Psoas muscle (tissue), 8 donors: ENCODE measurements around the gene CD5L. TPM values are rescaled to one million over a fixed set of nuclear protein-coding genes. Genes with fewer than 3 reads are reported as not detected.

Source experiments
- ATAC-seq, 4 donors: fragments of 200-7000 bp; cut with Tn5 transposase; one replicate each; pipeline ENCODE4 v1.9.1; 2020; ENCODE audit warnings: moderate library complexity in 3 of 4, mild to moderate bottlenecking in 2 of 4
- DNase-seq, 2 donors: peaks; one replicate each; pipeline ENCODE4 v3.0.0-alpha.2; 2020
- H3K27ac ChIP-seq: fragments of 200-600 bp; one replicate; pipeline ENCODE4 v1.8.0; 2022
- H3K27me3 ChIP-seq, 3 donors: fragments of 200-600 bp in 1 of 3; one replicate each; pipeline versions ENCODE4 v1.6.1 to v1.8.0; 2013 to 2022; ENCODE audit warnings: low read length in 2 of 3, mild to moderate bottlenecking in 2 of 3, moderate library complexity in 1 of 3; ENCODE audit not compliant: insufficient read depth in 3 of 3
- H3K36me3 ChIP-seq, 2 donors: fragments of 200-600 bp in 1 of 2; one replicate each; pipeline versions ENCODE4 v1.6.1 to v1.8.0; 2013 to 2022; ENCODE audit warnings: low read depth in 1 of 2, mild to moderate bottlenecking in 1 of 2, moderate library complexity in 1 of 2; ENCODE audit not compliant: insufficient read depth in 1 of 2
- H3K4me1 ChIP-seq: fragments of 200-600 bp; one replicate; pipeline ENCODE4 v1.8.0; 2022
- H3K4me3 ChIP-seq: fragments of 200-600 bp; one replicate; pipeline ENCODE4 v1.8.0; 2022; ENCODE audit warnings: mild to moderate bottlenecking
- H3K9me3 ChIP-seq: fragments of 200-600 bp; one replicate; pipeline ENCODE4 v1.8.0; 2022
- CTCF ChIP-seq: fragments of 200-600 bp; IDR thresholded peaks from one replicate; pipeline ENCODE4 v1.8.0; 2022; ENCODE audit warnings: antibody characterized with exemption
- WGBS, 3 donors: extraction: QIAGEN DNeasy Blood & Tissue Kit; methylation state at CpG; one replicate each; pipeline versions ENCODE4 v1.1.6 to v1.1.7; 2013; 5-methylcytosine and 5-hydroxymethylcytosine counted together
- intact Hi-C, 2 donors: fragments of 100-400 bp; cut with DNase I; formaldehyde crosslinking; loops; one replicate each; pipeline versions ENCODE4 v1.11.0 to v1.14.2; 2022
- polyA plus RNA-seq, 3 donors: library from polyadenylated mRNA; stranded (reverse); fragments of 200-250 nt; gene quantifications; one replicate each; pipeline ENCODE4 v1.2.3, GENCODE V29; 2013
- total RNA-seq, 4 donors: library from RNA; stranded (reverse); fragmentation: NEBNext Ultra II Directional in 2 of 4; extraction: Animal tissue kit (Norgen Biotek cat#: 25700) in 2 of 4; gene quantifications; one replicate each; pipeline versions ENCODE4 v1.2.1 to v1.2.4, GENCODE V29; 2021 to 2023
- donor health status: healthy with polysubstance abuse.
- donor health status: DM: no; HTN: no; CAD: no; lungs with moderate emphysema.
- donor health status: Bipolar disorder and iron deficiency.
- donor health status: healthy.
- donor health status: DM: yes; HTN: yes; CAD: no.
- donor health status: DM: no; HTN: no; CAD: no.
- donor health status: DM: no; HTN: no; CAD: no.
- donor health status: DM: yes; HTN: yes; CAD: no.

The CD5L gene
- total and polyA plus RNA-seq, 7 donors: 0.09 to 1.1 (median 0.20) TPM; not detected in 4

- Histone ChIP-seq H3K27me3 (no peaks in the 10 kb centered on the region), H3K9me3 (no peaks in the 10 kb centered on the region), H3K36me3 (no peaks in the 10 kb centered on the region), H3K27ac (no peak overlapping the region), H3K4me3 (no peak overlapping the region), H3K4me1 (no peaks in the 10 kb centered on the region)
- ATAC-seq (no peak), DNase-seq (no peak)
- no peak for TF ChIP-seq CTCF
- intact Hi-C loops: no loop called here
Measured at GRCh38 chr1:157829210-157829609, 12.4 kb downstream of the CD5L start.

- WGBS, 3 donors: 65 to 79% (median 68%) methylated on average over 2 of the region's 2 CpGs
- Histone ChIP-seq H3K27ac (no peak overlapping the region), H3K9me3 (no peaks in the 10 kb centered on the region), H3K4me3 (no peak overlapping the region), H3K4me1 (no peaks in the 10 kb centered on the region), H3K27me3 (peaks cover 0 to 3% (median 0%) of the 10 kb centered on the region in 3 donors), H3K36me3 (no peaks in the 10 kb centered on the region)
- TF ChIP-seq CTCF: no peak
- DNase-seq (no peak), ATAC-seq (no peak)
- intact Hi-C loops: loop anchor here in 1 of 2 donors (5.0 kb wide), 1 partner anchor 143 kb away; no protein-coding TSS in a partner anchor
Measured at GRCh38 chr1:157820299-157820698, 21.3 kb downstream of the CD5L start.

GRCh38 chr1:157819896-157820295 is 21.7 kb downstream of the CD5L start, which contains the start of gene FCRL1:
TSS of gene FCRL1 (minus strand) at chr1:157820120. CDS start at chr1:157820037, 83 bp downstream.
- H3K36me3 ChIP-seq: no peaks in the 10 kb centered on the region
- DNase-seq (no peak), ATAC-seq (no peak)
- TF ChIP-seq CTCF: no peak
- H3K27ac ChIP-seq: no peak within 1 kb of the TSS
- H3K9me3 ChIP-seq: no peaks in the 10 kb centered on the region
- H3K4me1 ChIP-seq: no peaks in the 10 kb centered on the region
- H3K4me3 ChIP-seq: no peak within 1 kb of the TSS
- WGBS, 3 donors: 62 to 67% (median 63%) methylated on average over 3 of the region's 3 CpGs
- intact Hi-C loops: loop anchor here in 1 of 2 donors (5.0 kb wide), 1 partner anchor 143 kb away; no protein-coding TSS in a partner anchor
- H3K27me3 ChIP-seq: peaks cover 0 to 3% (median 0%) of the 10 kb centered on the region in 3 donors

GRCh38 chr1:157819215-157819614 is 22.4 kb downstream of the CD5L start:
- TF ChIP-seq CTCF: no peak
- Histone ChIP-seq H3K36me3 (no peaks in the 10 kb centered on the region), H3K27me3 (peaks cover 0 to 3% (median 0%) of the 10 kb centered on the region in 3 donors), H3K27ac (no peak overlapping the region), H3K9me3 (no peaks in the 10 kb centered on the region), H3K4me1 (no peaks in the 10 kb centered on the region), H3K4me3 (no peak overlapping the region)
- intact Hi-C loops: no loop called here
- ATAC-seq (no peak), DNase-seq (no peak)
- WGBS, 3 donors: 59 to 70% (median 64%) methylated on average over 2 of the region's 2 CpGs

GRCh38 chr1:157813269-157813668 is 28.3 kb downstream of the CD5L start:
- Histone ChIP-seq H3K4me3 (no peak overlapping the region), H3K27me3 (no peaks in the 10 kb centered on the region), H3K4me1 (no peaks in the 10 kb centered on the region), H3K36me3 (no peaks in the 10 kb centered on the region), H3K9me3 (no peaks in the 10 kb centered on the region), H3K27ac (no peak overlapping the region)
- WGBS, 3 donors: 63 to 77% (median 72%) methylated on average over 1 of the region's 1 CpG
- ATAC-seq: no peak
- no peak for TF ChIP-seq CTCF
- intact Hi-C loops: no loop called here
- no peak for DNase-seq
